GM21390 (cell line): ENCODE data around the gene MRTO4.
"Not testable (repeated sequence)": the region's sequence is repeated elsewhere in the genome, so short reads cannot be mapped to it uniquely, and the experiment has no call there.

ENCODE experiments used
- ATAC-seq: cut with Tn5 transposase; IDR thresholded peaks from one replicate; pipeline ENCODE4 v1.9.1; 2021; ENCODE audit not compliant: unreplicated experiment

MRTO4 gene

DNA sequence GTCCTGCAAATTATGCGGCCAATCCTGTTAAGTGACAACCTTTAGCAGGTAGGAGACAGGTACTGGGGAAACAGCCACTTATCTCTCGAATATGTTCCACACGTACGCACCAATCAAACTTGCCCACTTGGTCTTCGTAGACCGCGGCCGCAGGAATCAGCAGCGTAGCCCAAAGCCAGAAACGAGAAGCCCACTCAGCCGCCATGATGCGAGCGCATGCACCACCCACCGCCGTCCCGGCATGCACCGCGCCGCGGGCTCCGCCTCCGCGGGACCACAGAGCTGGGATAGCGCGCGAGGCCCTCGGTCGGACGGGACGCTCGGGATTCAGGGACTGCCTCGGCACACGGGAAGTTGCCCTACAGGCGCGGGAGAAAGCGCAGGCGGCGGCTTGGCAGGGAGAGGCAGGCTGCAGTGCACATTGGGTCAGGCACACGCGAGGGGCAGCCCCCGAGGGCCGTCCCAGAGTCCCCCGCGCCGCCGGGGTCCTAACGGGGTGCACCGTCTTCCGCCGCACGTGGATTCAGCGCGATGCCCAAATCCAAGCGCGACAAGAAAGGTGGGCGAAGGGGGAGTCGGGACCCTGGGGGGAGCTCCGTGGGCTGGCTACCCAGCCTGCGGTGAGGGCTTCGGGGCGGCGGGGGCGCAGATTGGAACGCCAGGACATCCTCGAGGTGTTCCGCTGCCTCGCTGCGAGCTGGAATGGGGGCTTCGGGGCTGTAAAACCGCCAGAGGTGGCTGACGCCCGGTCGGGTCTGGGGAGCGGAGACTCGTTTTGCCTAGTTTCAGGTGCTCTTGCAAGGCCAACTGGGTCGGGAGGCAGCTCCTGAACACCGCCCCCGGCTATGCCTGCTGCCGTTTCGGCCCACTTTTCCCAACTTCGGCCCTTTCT is at the start of gene MRTO4, which contains the start of gene EMC1:
Gene MRTO4, plus strand, starts transcription at position 501 of the 892 bp plus-strand sequence. Its CDS starts 31 bp downstream, at position 532.
Gene EMC1, minus strand, starts transcription at position 220 of the 892 bp plus-strand sequence. Its CDS starts 15 bp downstream, at position 205.
- peak; percentile 82 for ATAC-seq

DNA sequence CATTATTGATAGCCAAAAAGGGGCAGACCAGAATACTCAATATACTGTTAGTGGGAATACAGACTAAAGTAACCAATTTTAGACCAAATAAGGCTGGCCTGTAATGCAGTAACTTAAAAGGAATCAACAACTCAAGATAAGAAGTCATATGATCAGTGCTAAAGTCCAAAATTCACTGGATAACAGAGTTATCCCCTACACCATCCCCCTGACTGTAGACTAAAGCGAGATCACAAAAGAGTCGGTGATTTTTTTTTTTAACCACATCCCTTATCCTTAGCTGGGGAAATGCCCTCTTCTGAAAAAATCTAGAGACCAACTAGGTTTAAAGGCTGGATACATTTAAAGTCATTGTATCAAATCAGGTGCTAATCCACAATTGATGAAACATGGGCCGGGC is 49.2 kb upstream of the MRTO4 start:
- no peak for ATAC-seq

DNA sequence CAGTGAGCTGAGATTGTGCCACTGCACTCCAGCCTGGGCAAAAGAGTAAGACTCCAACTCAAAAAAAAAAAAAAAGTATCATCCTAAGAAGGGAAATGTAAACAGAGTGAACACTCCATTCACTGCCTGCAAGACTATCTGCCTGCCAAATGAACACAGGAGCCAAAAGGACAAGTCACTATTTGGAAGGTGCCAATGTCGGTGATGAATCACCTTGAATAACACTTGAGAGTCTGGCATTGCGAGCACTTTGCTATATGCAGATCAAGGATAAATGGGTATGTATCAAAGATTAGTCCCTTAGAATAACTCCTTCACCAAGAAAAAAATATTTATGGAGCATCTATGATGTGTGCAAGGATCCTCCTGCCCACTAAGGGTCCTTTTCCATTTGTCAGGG is 48.2 kb upstream of the MRTO4 start:
- no peak for ATAC-seq

DNA sequence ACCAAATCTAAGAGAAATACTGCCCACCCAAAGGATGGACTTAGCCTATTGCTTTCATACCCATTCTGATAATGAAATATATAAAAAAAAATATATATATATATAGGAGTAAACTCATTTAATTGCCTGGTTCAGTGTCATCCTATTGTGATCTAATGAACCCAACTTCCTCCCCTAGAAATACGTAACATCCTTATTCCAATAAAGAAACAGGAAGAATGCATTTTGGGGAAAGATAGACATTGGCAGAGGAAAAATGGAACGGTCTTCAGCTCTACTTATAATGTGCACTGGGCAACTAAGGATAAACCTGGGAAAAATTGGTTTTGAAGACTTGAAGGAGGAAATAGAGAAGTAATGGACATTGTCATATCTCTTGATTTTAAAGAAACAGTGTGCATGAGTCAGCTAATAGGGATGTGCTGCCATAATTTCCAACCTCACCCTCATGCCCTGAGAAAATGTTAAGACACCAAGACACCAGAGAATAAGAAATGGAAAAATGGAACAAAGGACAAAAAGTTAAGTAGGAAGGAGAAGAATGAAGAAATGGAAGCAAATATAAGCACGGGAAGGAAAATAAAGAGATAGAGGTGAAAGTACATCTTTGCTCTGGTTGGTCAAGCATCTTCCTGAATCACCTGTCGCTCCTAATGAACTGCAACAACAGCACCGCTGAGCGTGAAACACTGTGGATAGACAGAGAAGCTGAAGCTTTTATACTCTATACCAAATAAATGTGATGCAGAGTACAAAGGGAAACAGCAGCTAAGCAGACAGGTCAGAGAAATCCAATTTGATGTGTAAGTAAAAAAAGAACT is 46.9 kb upstream of the MRTO4 start:
- ATAC-seq = no peak

DNA sequence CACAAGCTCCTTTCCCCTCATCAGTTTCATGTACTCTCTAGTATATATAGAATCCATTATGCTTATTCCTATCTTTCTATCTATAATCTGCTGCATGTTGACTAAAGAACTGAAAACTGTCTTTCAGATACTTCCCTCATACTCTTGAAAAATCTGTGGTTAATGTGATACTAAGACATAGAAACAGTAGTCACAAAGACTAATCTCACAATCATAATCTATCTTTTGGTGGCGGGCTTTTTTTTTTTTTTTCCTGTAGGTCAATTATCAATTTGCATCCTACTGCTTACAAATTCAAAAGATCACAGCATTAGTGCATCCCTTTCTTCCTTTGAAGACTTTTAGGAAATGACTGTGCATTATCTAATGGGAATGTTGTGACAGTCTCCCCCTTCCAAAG is 46.2 kb upstream of the MRTO4 start:
- no peak for ATAC-seq

DNA sequence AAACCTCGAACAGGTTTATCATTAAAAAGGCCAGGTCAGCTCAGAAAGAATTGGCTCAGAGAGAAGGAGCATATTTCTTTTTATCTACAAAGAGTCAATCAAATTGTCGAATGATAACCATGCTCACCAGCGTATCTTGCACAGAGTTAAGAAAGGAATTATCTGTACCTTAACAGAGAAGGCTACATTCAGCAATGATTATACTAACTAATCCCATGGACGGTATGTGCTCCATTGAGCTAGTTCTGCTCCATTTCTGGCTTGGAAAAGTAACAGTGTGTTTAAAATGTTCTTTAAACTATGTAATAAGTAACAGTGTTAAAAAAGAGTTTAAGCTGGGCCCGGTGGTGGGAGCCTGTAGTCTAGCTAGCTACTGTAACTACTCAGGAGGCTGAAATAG is 45.8 kb upstream of the MRTO4 start:
- no peak for ATAC-seq

DNA sequence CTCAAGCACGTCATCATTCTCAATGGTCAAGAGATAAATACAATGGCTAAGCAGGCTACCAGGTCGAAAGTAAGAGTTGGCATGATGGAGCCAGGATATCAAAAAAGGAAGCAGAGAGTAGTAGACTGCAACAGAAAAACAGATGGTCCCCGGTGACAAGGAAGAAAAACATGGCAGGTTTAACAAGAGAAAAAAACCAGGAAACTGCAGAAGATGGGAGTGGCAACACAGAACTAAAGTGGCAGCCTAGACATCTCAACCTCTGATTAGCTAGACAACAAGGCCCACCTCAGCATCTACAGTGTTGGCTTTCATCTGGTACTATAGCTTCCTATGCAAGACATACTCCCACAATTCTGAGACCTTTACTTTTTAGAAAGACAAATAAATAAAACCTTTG is 44.7 kb upstream of the MRTO4 start:
- no peak for ATAC-seq

DNA sequence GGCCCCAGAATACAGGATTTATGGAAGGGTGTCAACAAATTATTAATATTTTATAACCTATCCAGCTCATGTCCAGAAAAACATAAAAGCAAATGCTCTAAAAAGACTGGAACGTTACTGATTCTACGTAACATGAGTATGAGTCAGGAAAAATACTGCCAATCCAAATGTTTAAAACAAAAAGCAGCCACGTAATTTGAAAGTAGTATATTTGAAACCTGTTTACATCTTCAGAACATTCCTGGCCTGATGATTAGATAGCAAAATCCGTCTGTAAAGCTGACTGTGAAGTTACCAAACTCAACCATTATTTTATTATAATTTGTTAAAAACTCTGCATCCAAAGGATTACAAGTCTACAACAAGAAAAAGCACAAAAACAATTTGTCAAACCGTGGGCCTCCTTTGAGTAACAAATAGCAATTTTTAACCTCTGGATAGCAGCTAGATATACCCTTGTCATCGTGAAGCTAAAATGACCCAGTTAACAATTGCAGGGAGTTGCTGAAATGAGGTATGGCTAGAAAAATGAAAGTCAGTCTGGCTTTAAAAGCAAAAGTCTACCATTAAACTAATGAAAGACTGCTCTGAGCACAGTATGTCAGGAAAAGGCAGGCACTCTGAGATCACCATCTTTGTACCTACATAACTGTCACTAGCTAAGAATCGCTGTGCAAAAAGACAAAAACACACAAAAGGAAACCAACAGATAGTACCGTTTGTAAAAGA is 42.7 kb upstream of the MRTO4 start:
- ATAC-seq = no peak

DNA sequence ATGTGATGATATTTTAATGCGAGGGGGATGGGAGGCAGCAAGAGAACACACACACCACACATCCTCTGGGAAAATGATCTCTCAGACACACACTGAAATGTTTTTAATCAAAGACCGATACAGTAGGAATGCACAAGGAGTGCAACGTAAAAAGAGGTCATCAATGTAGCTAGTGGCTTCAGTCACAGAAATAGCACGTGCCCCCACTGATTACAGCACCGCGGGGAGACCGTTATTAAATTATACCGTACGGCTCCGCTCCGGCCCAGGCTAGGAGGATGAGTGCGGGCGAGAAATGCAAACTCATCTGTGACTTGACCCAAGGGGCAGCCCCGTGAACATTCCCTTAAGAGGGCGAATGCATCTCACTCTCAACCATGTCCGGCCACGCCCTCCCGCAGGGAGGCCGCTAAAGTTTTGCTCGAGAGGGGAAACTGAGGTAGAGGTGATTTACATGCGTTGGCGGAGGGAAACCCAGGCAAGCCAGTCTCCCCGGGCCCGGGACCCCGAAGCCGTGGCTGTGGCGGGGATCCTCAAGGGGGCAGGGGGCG is 42.1 kb upstream of the MRTO4 start:
- ATAC-seq = peak; percentile 45

DNA sequence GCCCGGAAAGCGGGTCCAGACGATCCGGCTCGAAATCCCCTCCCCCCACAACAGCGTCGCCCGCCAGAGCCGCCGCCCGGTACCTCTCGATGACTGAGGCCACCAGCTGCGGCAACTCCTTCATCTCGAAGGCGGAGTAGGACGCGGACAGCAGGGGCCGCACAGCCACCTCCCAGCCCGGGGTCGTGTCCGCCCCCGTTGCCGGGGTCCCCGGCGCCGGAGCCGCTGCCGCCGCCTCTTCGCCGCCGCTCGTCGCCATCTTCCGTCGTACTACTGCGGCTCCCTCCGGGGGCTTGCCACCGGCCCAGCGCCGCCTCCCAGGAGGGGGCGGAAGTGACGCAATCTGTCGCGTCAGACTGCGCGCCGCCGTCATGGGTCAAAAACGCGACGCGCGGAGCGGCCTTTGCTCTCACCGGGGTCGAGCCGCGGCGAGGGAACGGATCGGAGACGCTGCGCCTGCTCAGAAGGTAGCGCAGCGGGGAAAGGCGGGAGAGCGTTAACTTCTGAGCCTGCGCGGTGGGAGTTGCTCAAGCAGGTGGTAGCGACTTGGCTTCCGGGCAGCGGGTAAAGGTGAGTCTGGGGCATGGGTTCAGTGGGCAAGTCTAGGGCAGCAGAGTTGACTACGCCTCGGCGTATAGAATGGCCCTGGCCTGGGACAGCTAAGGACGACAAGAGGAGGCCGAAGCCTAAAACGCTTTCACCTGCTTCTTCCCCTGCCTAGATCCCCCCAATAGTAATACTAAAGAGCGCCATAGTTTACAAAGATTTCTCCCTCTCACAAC is 41.4 kb upstream of the MRTO4 start, which contains the start of gene UBR4:
Gene UBR4, minus strand, starts transcription at position 277 of the 782 bp plus-strand sequence. Its CDS starts 18 bp downstream, at position 259.
- peak; percentile 82 for ATAC-seq

DNA sequence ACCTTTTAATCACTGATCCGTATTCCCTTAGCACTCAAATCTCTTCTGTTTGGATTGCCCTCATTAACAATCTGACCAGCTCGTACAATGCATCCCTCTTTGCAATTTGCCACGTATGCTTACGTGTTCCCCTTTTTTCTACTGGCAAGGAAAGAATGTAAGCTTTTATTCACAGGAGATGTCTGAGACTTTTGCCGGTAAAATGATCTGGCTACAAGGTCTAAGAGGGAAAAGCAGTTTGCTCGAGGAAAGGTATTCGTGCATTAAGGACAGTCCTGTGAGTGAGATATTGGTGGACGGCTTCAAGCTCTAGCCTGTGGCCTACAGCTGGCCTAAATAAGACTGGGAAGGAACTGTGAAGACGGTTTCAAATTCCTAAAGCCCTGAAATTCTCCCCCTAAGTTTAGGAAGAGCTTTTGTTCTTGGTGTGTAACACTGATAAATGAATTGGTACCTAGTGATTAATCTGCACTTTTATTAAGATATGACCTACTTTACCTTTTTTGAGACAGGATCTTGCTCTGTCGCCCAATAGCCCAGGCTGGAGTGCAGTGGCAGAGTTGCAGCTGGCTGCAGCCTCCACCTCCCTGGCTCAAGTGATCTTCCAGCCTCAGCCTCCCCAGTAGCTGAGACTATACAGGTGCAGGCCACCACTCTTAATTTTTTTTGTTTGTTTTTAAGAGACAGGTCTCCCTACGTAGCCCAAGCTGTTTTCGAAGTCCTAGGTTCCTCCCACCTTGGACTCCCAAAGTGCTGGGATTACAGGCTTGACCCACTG is 40.6 kb upstream of the MRTO4 start:
- no peak for ATAC-seq

DNA sequence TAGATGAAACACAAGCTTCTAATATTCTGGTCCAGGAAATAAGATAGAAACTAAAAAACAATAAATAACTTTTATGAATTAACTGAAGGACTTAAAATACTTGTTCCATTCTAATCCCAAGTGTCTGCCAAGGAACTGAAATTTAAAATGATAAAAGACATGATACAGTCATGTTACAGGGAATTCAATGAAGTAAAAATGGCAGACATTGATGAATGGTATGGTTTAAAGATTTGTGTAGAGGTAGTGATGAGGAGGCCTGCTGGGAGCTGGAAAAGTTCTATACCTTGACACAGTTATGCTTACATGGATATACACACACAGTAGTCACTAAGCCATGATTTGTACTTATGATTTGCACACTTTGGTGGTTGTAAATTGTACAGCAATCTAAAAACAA is 39.4 kb upstream of the MRTO4 start:
- ATAC-seq = no peak

DNA sequence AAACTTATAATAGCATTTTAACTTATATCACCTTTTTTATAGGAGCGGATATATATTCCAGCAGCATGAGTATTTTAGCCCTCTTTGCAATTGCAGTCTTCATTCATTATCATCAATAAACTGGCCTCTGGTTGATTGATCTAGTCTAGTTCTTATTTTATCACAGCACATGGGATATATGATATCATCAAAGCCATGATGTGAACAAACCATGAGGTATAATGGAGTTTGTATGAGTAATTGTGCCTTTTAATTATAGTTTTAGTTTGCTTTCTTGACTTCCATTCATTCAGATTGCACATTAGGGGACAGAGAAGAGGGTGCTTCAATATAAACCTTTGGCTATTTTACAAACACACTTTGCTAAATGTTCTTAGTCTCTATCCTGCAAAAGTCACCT is 38.0 kb upstream of the MRTO4 start:
- ATAC-seq = no peak

DNA sequence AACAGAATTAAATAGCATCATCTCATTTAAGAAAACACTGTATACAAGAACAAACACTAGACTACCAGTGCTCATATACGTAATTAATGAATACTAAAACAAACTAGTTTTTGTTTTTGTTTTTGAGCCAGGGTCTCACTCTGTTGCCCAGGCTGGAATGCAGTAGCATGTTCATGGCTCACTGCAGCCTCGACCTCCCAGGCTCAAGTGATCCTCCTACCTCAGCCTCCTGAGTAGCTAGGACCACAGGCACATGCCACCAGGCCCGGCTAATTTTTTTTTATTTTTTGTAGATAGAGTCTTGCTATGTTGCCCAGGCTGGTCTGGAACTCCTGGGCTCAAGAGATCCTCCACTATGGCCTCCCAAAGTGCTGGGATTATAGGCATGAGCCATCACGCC is 35.0 kb upstream of the MRTO4 start:
- ATAC-seq = not testable (repeated sequence)

DNA sequence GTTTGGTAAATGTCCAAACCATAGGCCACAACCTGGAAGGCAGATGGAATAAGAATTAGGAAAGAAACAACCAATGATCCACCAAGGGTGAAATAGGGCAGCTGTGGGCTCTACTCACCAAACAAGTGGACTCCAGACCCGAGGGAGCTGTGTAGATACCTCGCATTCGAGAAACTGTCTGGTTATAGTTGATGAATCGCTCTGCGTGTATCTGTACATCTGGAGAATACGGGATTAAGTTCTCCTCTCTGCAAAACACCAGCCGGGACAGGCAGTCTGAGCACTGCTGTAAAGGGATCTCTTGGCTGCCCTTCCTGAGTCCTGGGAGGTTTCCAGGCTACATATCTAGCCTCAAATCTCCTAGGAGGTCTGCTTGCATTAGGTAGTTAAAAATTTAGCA is 32.2 kb upstream of the MRTO4 start:
- ATAC-seq = no peak

DNA sequence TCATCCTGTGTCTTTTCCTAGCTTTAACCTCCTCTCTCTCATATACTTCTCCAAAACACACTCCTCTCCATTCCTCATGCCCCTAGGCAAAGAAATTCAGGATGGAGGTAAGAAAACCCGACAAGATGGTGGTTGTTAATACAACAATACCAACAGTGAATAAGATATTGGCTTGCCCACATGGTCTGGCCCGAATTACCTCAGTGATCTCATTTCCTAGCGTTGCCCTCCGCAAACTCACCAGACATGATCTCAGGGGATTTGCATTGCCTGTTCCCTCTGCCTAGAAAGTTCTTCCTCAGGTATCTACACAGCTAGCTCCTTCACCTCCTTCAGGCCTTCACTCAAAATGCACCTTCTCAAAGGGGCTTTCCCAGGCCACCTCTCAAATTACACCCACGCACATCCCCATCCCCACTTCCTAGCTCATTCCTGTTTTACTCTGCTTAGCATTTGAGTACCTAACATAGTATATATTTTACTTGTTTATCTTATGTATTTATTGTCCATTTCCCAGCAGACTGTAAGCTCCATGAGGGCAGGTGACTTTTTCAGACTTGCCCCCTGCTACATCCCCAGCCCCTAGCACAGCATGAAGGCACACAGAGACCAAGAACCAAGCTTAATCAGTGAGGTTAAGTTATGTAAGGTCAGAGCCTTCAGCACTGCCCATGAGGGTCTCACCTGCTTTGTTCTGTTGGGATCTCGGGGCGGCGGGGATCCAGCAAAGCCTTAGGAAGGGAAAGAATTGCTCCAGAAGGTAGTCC is 31.3 kb upstream of the MRTO4 start:
- ATAC-seq = no peak

DNA sequence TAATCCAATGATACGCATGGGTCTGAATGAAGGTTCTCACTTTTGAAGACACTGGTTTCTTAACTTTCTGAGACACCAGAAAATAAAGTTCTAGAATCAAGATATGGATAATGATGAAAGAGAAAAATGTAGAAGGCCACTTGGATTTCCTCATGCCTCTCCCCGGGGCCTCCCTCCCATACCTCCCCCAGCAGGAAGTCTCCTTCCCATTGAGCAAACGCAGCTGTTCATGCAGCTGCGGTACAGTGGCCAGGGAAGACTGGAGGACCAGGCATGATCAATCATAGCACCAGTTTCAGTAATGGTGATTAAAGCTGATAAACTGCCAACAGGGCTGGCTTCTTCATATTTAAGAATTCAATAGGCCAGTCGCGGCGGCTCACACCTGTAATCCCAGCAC is 30.6 kb upstream of the MRTO4 start:
- ATAC-seq = no peak

DNA sequence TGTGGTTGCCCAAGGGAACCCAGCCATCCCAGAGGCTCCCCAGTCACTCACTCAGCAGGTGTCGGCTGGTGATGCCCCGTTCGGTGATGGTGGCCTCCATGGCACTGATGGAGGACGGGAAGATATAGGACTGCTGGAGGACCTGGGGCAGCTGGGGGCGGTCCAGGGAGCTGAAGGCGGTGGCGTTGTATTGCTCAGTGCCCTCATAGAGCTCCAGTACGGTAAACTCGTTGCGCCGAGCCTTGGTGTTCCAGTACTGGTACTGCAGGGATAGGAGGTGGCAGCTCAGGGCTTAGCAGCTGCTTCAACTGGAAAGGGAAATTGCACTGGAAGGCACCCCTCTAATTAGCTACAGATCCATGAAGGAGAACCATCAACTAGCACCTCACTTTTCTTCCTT is 29.0 kb upstream of the MRTO4 start:
- no peak for ATAC-seq
